HCT116 (cell line): ENCODE data around the gene PIWIL4.

Source experiments
- CTCF ChIP-seq, 3 experiments: fragments of 200-600 bp in 1 of 3; sonication (generic) in 1 of 3; IDR thresholded peaks in 2 of 3; conservative IDR thresholded peaks in 1 of 3; 2 replicates each; pipeline ENCODE4 v1.5.1; 2012 to 2017; ENCODE audit warnings: low read depth in 2 of 3, low read length in 2 of 3, antibody characterized with exemption in 1 of 3, borderline replicate concordance in 1 of 3, control low read depth in 1 of 3, mild to moderate bottlenecking in 1 of 3, mixed read lengths in 1 of 3, mixed run types in 1 of 3, moderate library complexity in 1 of 3; ENCODE audit not compliant: insufficient read depth in 1 of 3
- FOSL1 ChIP-seq: IDR thresholded peaks from 2 replicates; pipeline ENCODE4 v1.6.1; 2012; ENCODE audit warnings: low read depth
- POLR2AphosphoS5 ChIP-seq: IDR thresholded peaks from 2 replicates; pipeline ENCODE4 v1.6.1; 2011; ENCODE audit warnings: mild to moderate bottlenecking, low read depth, low read length, moderate library complexity
- SP1 ChIP-seq: IDR thresholded peaks from 2 replicates; pipeline ENCODE4 v1.6.1; 2012; ENCODE audit warnings: low read depth
- SRF ChIP-seq: IDR thresholded peaks from 2 replicates; pipeline ENCODE4 v1.6.1; 2012; ENCODE audit warnings: low read depth
- ZBTB33 ChIP-seq: IDR thresholded peaks from 2 replicates; pipeline ENCODE4 v1.6.1; 2011; ENCODE audit warnings: mild to moderate bottlenecking, low read length, moderate library complexity; ENCODE audit not compliant: insufficient replicate concordance; ENCODE audit errors: extremely low read depth

- TF ChIP-seq CTCF (IDR thresholded peaks at IDR 0.05 in 2 of 3, conservative IDR thresholded peaks at IDR 0.05 in 1 of 3; ENCODE audit: borderline replicate concordance in 1 of 3, insufficient read depth in 1 of 3, low read depth in 2 of 3, low read length in 2 of 3) = no peak
- TF ChIP-seq POLR2AphosphoS5 = no peak
- no peak for TF ChIP-seq SRF
- no peak for TF ChIP-seq SP1
- no peak for TF ChIP-seq ZBTB33
- TF ChIP-seq FOSL1 = no peak
Observed at GRCh38 chr11:94593030-94593429, 25.9 kb downstream of the PIWIL4 start.
